Body of pancreas (tissue), 4 donors: ENCODE results near the gene NUDT17. TPM values are rescaled to one million over a fixed set of nuclear protein-coding genes. Genes with fewer than 3 reads are reported as not detected.

ENCODE experiments used
- ATAC-seq: fragments of 150-250 bp; one replicate; pipeline ENCODE4 v1.9.1; 2016
- DNase-seq, 4 donors: peaks; one replicate each; pipeline ENCODE4 v3.0.0-alpha.2; 2019
- H3K27ac ChIP-seq, 4 donors: fragments of 200-600 bp; sonication (generic); 1 replicate in 3 of 4; 2 replicates in 1 of 4; pipeline versions ENCODE4 v1.5.1 to v1.6.1; 2016 to 2019; ENCODE audit warnings: mild to moderate bottlenecking in 1 of 4, mixed read lengths in 1 of 4, moderate library complexity in 1 of 4
- H3K27me3 ChIP-seq, 2 donors: fragments of 200-600 bp; sonication (generic); one replicate each; pipeline ENCODE4 v1.6.0; 2016; ENCODE audit warnings: mild to moderate bottlenecking in 1 of 2
- H3K36me3 ChIP-seq, 2 donors: fragments of 200-600 bp; sonication (generic); replicated peaks in 1 of 2; 2 replicates each; pipeline ENCODE4 v1.5.1; 2016; ENCODE audit warnings: low read depth in 2 of 2; ENCODE audit not compliant: insufficient read depth in 1 of 2
- H3K4me1 ChIP-seq: fragments of 200-600 bp; sonication (generic); one replicate; pipeline ENCODE4 v1.6.0; 2016
- H3K4me3 ChIP-seq, 2 donors: fragments of 200-600 bp; sonication (generic); 1 replicate in 1 of 2; 2 replicates in 1 of 2; pipeline ENCODE4 v1.5.1; 2016 to 2019
- H3K9me3 ChIP-seq, 3 donors: fragments of 200-600 bp; sonication (generic); 1 replicate in 2 of 3; 2 replicates in 1 of 3; pipeline ENCODE4 v1.5.1; 2016
- POLR2A ChIP-seq, 3 donors: fragments of 450-650 bp; IDR thresholded peaks; one replicate each; pipeline ENCODE4 v1.6.1; 2016; ENCODE audit warnings: antibody characterized with exemption in 3 of 3, mild to moderate bottlenecking in 2 of 3
- WGBS, 2 donors: methylation state at CpG; one replicate each; pipeline ENCODE4 v1.1.5; 2017; 5-methylcytosine and 5-hydroxymethylcytosine counted together
- intact Hi-C: fragments of 100-400 bp; cut with DNase I; formaldehyde crosslinking; loops from one replicate; pipeline ENCODE4 v1.15.1; 2023
- total RNA-seq, 2 donors: library from RNA; depleted of rRNA; stranded (reverse); fragments of >200 nt; gene quantifications; one replicate each; pipeline ENCODE4 v1.1.0, GENCODE V29; 2016
- TF ChIP-seq, protein P1 (sequence below), 7 experiments: fragments of 450-650 bp in 4 of 7; fragments of 200-600 bp in 3 of 7; sonication (generic) in 3 of 7; IDR thresholded peaks; one replicate each; pipeline ENCODE4 v1.5.1; 2016 to 2019; ENCODE audit warnings: antibody characterized with exemption in 7 of 7

The NUDT17 gene
- total RNA-seq, 2 donors from 2014 or later, result 1.6 TPM; not detected in 1

- DNase-seq, result no peak
- peaks cover 13% of the 10 kb centered on the region for H3K4me1 ChIP-seq
- TF ChIP-seq POLR2A (IDR thresholded peaks at IDR 0.05), result no peak
- TF ChIP-seq, protein P1, sequence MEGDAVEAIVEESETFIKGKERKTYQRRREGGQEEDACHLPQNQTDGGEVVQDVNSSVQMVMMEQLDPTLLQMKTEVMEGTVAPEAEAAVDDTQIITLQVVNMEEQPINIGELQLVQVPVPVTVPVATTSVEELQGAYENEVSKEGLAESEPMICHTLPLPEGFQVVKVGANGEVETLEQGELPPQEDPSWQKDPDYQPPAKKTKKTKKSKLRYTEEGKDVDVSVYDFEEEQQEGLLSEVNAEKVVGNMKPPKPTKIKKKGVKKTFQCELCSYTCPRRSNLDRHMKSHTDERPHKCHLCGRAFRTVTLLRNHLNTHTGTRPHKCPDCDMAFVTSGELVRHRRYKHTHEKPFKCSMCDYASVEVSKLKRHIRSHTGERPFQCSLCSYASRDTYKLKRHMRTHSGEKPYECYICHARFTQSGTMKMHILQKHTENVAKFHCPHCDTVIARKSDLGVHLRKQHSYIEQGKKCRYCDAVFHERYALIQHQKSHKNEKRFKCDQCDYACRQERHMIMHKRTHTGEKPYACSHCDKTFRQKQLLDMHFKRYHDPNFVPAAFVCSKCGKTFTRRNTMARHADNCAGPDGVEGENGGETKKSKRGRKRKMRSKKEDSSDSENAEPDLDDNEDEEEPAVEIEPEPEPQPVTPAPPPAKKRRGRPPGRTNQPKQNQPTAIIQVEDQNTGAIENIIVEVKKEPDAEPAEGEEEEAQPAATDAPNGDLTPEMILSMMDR (IDR thresholded peaks at IDR 0.05), result no peak
- no peak overlapping the region for H3K27ac ChIP-seq
- H3K4me3 ChIP-seq, result no peak overlapping the region
- intact Hi-C loops, result no loop called here
- 68 to 77% methylated on average over 5 of the region's 5 CpGs for WGBS, 2 donors
- no peaks in the 10 kb centered on the region for H3K9me3 ChIP-seq
- no peaks in the 10 kb centered on the region for H3K36me3 ChIP-seq
- no peak for ATAC-seq
- no peaks in the 10 kb centered on the region for H3K27me3 ChIP-seq
Observed at GRCh38 chr1:145863282-145864018, 18.0 kb downstream of the NUDT17 start.

GRCh38 chr1:145868232-145868631, 22.8 kb downstream of the NUDT17 start:
- DNase-seq (no peak), ATAC-seq (no peak)
- Histone ChIP-seq H3K27ac (no peak overlapping the region), H3K27me3 (no peaks in the 10 kb centered on the region), H3K4me3 (no peak overlapping the region), H3K9me3 (no peaks in the 10 kb centered on the region), H3K4me1 (no peaks in the 10 kb centered on the region), H3K36me3 (no peaks in the 10 kb centered on the region)
- intact Hi-C loops, result no loop called here
- TF ChIP-seq, protein P1 (IDR thresholded peaks at IDR 0.05), result no peak
- no peak for TF ChIP-seq POLR2A (IDR thresholded peaks at IDR 0.05)
- 52 to 70% methylated on average over 4 of the region's 4 CpGs for WGBS, 2 donors

DNA sequence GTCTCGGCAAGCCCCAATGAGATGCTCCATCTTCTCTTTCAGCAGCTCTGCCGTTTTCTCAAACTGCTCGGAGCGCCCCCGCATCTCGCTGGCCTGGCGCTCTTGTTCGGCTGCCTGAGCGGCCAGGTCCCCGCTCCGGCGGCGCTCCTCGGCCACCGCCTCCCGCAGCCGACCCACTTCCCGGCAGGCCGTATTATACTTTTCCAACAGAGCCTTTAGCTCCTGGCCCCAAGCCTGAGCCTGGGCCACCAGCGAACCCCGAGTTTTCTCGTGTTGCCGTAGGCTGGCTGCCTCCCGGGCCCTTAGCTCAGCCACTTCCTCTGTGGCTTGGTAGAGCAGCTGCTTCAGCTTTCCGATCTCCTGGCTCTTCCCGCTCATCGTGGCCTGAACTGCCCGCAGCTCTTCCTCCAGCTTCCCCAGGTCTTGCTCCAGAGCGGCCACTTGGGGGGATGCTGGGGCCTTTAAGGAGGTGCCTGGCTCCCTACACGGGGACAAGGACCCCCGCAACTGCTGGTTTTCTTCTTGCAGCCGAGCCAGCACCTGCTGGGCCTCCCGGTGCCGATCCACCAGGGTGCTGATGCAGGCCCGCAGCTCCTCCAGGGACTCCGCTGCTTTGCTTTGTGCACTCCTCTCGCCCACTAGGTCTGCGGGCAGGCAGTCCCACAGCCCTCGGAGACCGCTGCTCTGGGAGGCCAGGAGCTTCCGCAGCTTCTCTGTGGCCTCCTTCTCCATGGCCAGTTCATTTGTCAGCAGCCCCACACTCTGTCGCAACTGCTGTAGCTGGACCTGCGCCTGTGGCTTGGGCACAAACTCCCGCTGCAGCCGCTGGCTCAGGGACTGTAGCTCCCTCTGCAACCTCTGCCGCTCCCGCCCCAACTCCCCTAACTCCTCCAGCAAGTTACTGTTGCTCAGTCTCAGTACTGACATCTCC, 26.8 kb downstream of the NUDT17 start:
- 48 to 67% methylated on average over 44 to 47 of the region's 47 CpGs for WGBS, 2 donors
- ATAC-seq, result peak; percentile 33
- peak in 3 of 4 donors; percentile 22 to 43 (median 42) for DNase-seq
- no peaks in the 10 kb centered on the region for H3K9me3 ChIP-seq
- intact Hi-C loops, result no loop called here
- no peaks in the 10 kb centered on the region for H3K27me3 ChIP-seq
- H3K4me1 ChIP-seq, result no peaks in the 10 kb centered on the region
- no peak overlapping the region for H3K4me3 ChIP-seq
- peak overlapping the region in 2 of 4 donors; percentile 24 to 47 for H3K27ac ChIP-seq
- H3K36me3 ChIP-seq, result no peaks in the 10 kb centered on the region
- TF ChIP-seq, protein P1 (IDR thresholded peaks at IDR 0.05), result no peak
- TF ChIP-seq POLR2A (IDR thresholded peaks at IDR 0.05), result no peak

DNA sequence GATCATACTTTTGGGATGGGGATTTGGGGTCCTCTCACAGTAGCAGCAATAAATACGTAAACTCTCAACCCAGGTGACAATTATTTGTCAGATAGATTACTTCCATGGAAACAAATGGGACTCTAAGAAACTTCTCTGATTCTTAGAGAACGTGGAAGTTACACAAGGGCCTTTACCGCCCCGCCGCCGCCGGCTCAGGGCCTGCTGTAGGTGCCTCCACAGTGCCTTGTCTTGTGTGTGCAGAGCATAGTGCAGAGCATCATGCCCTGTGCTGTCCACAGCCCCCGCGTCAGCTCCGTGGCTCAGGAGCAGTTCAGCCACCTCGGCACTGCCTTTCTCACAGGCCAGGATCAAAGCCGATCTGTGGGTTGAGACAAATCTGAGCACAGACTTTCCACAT, 29.2 kb downstream of the NUDT17 start:
- intact Hi-C loops, result no loop called here
- WGBS, 2 donors, result 85 to 94% methylated on average over 8 to 12 of the region's 12 CpGs
- TF ChIP-seq, protein P1 (IDR thresholded peaks at IDR 0.05), result no peak
- TF ChIP-seq POLR2A (IDR thresholded peaks at IDR 0.05), result no peak
- ATAC-seq (no peak), DNase-seq (no peak)
- no peaks in the 10 kb centered on the region for H3K9me3 ChIP-seq
- H3K4me1 ChIP-seq, result no peaks in the 10 kb centered on the region
- H3K4me3 ChIP-seq, result no peak overlapping the region
- no peaks in the 10 kb centered on the region for H3K27me3 ChIP-seq
- H3K27ac ChIP-seq, result no peak overlapping the region
- H3K36me3 ChIP-seq, result no peaks in the 10 kb centered on the region
